HCT116 (cell line): Measurements from ENCODE around the gene LGALS9. TPM values are rescaled to one million over a fixed set of nuclear protein-coding genes. Genes with fewer than 3 reads are reported as not detected.

Experiments
- ATAC-seq: fragments of 200-7000 bp; cut with Tn5 transposase; 2 replicates; pipeline ENCODE4 v1.9.1; 2020; ENCODE audit warnings: mild to moderate bottlenecking, moderate library complexity
- BruUV-seq: library from RNA; stranded (reverse); fragments of 400-500 nt; replicated peaks from 2 replicates; lab custom pipeline; 2021; lab: Mats Ljungman, UMichigan
- CTCF ChIA-PET: fragments of 300-600 bp; sonication (Branson Sonifier 250); formaldehyde crosslinking; loops from one replicate; lab custom pipeline; 2021; ENCODE audit warnings: antibody characterized with exemption; lab: Charles Lee
- POLR2A ChIA-PET: fragments of 300-600, 350-600 bp; sonication (Branson Sonifier 250); formaldehyde crosslinking; loops from one replicate; lab custom pipeline; 2021; ENCODE audit warnings: antibody characterized with exemption; lab: Charles Lee
- RAD21 ChIA-PET, 2 experiments: fragments of 300-600 bp; sonication (Branson Sonifier 250); formaldehyde crosslinking; loops; one replicate each; lab custom pipeline; 2023; ENCODE audit warnings: low total read pairs in 2 of 2; ENCODE audit not compliant: uncharacterized antibody in 2 of 2, unreplicated experiment in 2 of 2, low non-redundant PET in 1 of 2; lab: Charles Lee
- DNase-seq: peaks from one replicate; pipeline ENCODE4 v3.0.0-alpha.2; 2010; ENCODE audit warnings: low read depth, low spot score
- H2AFZ ChIP-seq: fragments of 200-600 bp; shearing (Covaris generic), sonication (generic); 2 replicates; pipeline ENCODE4 v1.6.1; 2017; ENCODE audit warnings: low read depth, mixed run types, mixed read lengths, antibody characterized with exemption, low read length; ENCODE audit not compliant: poor library complexity, severe bottlenecking
- H3K27ac ChIP-seq: 2 replicates; pipeline ENCODE4 v1.5.1; 2012; ENCODE audit warnings: low read depth, low read length
- H3K27me3 ChIP-seq: fragments of 200-600 bp; sonication (generic); 2 replicates; pipeline ENCODE4 v1.6.1; 2016; ENCODE audit warnings: mixed run types, low read length, mixed read lengths; ENCODE audit not compliant: insufficient read depth
- H3K36me3 ChIP-seq, 2 experiments: fragments of 200-500 bp in 1 of 2; fragments of 200-600 bp in 1 of 2; sonication (Bioruptor generic) in 1 of 2; sonication (generic) in 1 of 2; 2 replicates each; pipeline versions ENCODE4 v1.5.1 to v1.6.1; 2014 to 2016; ENCODE audit warnings: low read length in 2 of 2, inconsistent platforms in 1 of 2, mixed read lengths in 1 of 2, mixed run types in 1 of 2; ENCODE audit not compliant: insufficient read depth in 2 of 2, control insufficient read depth in 1 of 2
- H3K4me1 ChIP-seq, 2 experiments: fragments of 200-600 bp in 1 of 2; sonication (generic) in 1 of 2; 2 replicates each; pipeline versions ENCODE4 v1.5.1 to v1.6.1; 2012 to 2017; ENCODE audit warnings: low read length in 2 of 2, inconsistent platforms in 1 of 2, mild to moderate bottlenecking in 1 of 2, mixed read lengths in 1 of 2, mixed run types in 1 of 2, moderate library complexity in 1 of 2; ENCODE audit not compliant: insufficient read depth in 2 of 2, control insufficient read depth in 1 of 2
- H3K4me2 ChIP-seq: fragments of 200-600 bp; sonication (generic); 2 replicates; pipeline ENCODE4 v1.6.1; 2017; ENCODE audit warnings: mixed run types, low read length, mixed read lengths
- H3K4me3 ChIP-seq, 2 experiments: fragments of 200-600 bp in 1 of 2; sonication (generic) in 1 of 2; replicated peaks in 1 of 2; 2 replicates each; pipeline ENCODE4 v1.5.1; 2011 to 2016; ENCODE audit warnings: low read length in 2 of 2, control low read depth in 1 of 2, low read depth in 1 of 2, mild to moderate bottlenecking in 1 of 2, mixed read lengths in 1 of 2, mixed run types in 1 of 2
- H3K79me2 ChIP-seq: fragments of 200-600 bp; sonication (generic); 2 replicates; pipeline ENCODE4 v1.6.1; 2017; ENCODE audit warnings: mild to moderate bottlenecking, mixed run types, low read length, moderate library complexity, mixed read lengths; ENCODE audit not compliant: insufficient read depth
- H3K9ac ChIP-seq: fragments of 200-600 bp; sonication (generic); 2 replicates; pipeline ENCODE4 v1.6.1; 2016; ENCODE audit warnings: low read length, mixed read lengths
- H3K9me2 ChIP-seq: fragments of 200-600 bp; sonication (generic), shearing (Covaris generic); 2 replicates; pipeline ENCODE4 v1.6.1; 2017; ENCODE audit warnings: mixed run types, mild to moderate bottlenecking, moderate library complexity; ENCODE audit not compliant: insufficient read depth
- H3K9me3 ChIP-seq, 2 experiments: fragments of 200-500 bp in 1 of 2; fragments of 200-600 bp in 1 of 2; sonication (Bioruptor generic) in 1 of 2; sonication (generic) in 1 of 2; 2 replicates each; pipeline ENCODE4 v1.6.1; 2014 to 2017; ENCODE audit warnings: low read length in 2 of 2, mixed read lengths in 2 of 2, inconsistent platforms in 1 of 2, low read depth in 1 of 2, mild to moderate bottlenecking in 1 of 2, mixed run types in 1 of 2, moderate library complexity in 1 of 2; ENCODE audit not compliant: control insufficient read depth in 1 of 2, insufficient read depth in 1 of 2
- H4K20me1 ChIP-seq: fragments of 200-600 bp; sonication (generic), shearing (Covaris generic); 2 replicates; pipeline ENCODE4 v1.6.1; 2017; ENCODE audit warnings: mixed run types, mild to moderate bottlenecking, moderate library complexity; ENCODE audit not compliant: insufficient read depth
- CTCF ChIP-seq, 3 experiments: fragments of 200-600 bp in 1 of 3; sonication (generic) in 1 of 3; IDR thresholded peaks in 2 of 3; conservative IDR thresholded peaks in 1 of 3; 2 replicates each; pipeline ENCODE4 v1.5.1; 2012 to 2017; ENCODE audit warnings: low read depth in 2 of 3, low read length in 2 of 3, antibody characterized with exemption in 1 of 3, borderline replicate concordance in 1 of 3, control low read depth in 1 of 3, mild to moderate bottlenecking in 1 of 3, mixed read lengths in 1 of 3, mixed run types in 1 of 3, moderate library complexity in 1 of 3; ENCODE audit not compliant: insufficient read depth in 1 of 3
- EGR1 ChIP-seq: IDR thresholded peaks from 2 replicates; pipeline ENCODE4 v1.6.1; 2012; ENCODE audit warnings: low read depth
- ELF1 ChIP-seq: IDR thresholded peaks from 2 replicates; pipeline ENCODE4 v1.6.1; 2012; ENCODE audit warnings: low read depth, borderline replicate concordance
- MAX ChIP-seq: IDR thresholded peaks from 2 replicates; pipeline ENCODE4 v1.6.1; 2012
- POLR2A ChIP-seq: IDR thresholded peaks from 2 replicates; pipeline ENCODE4 v1.7.0; 2011; ENCODE audit warnings: borderline replicate concordance; ENCODE audit not compliant: insufficient read depth, insufficient read length; ENCODE audit errors: extremely low read depth
- TCF7L2 ChIP-seq: IDR thresholded peaks from 2 replicates; pipeline ENCODE4 v1.7.0; 2011; ENCODE audit warnings: borderline replicate concordance, inconsistent platforms; ENCODE audit not compliant: insufficient read depth, insufficient read length; ENCODE audit errors: extremely low read depth
- intact Hi-C: fragments of 100-400 bp; cut with micrococcal nuclease; formaldehyde crosslinking; loops from 2 replicates; pipeline ENCODE4 v1.10.0; 2022
- total RNA-seq: library from RNA; stranded (reverse); gene quantifications from one replicate; pipeline ENCODE4 v1.2.1, GENCODE V29; 2021; ENCODE audit not compliant: unreplicated experiment

The LGALS9 gene
- total RNA-seq, 1 experiment from 2014 or later, result 1.9 TPM

GRCh38 chr17:27616414-27616813 is 14.6 kb upstream of the LGALS9 start:
- no peak for DNase-seq
- Histone ChIP-seq H3K9me3 (no peaks in the 10 kb centered on the region), H3K4me2 (no peak overlapping the region), H4K20me1 (no peaks in the 10 kb centered on the region)
- intact Hi-C loops, result no loop called here
- TF ChIP-seq ELF1, result no peak
- TF ChIP-seq EGR1, result no peak
- no peak for TF ChIP-seq POLR2A
- no peak for TF ChIP-seq CTCF (IDR thresholded peaks at IDR 0.05 in 2 of 3, conservative IDR thresholded peaks at IDR 0.05 in 1 of 3; ENCODE audit: borderline replicate concordance in 1 of 3, insufficient read depth in 1 of 3, low read depth in 2 of 3, low read length in 2 of 3)
- TF ChIP-seq MAX, result no peak
- TF ChIP-seq, all 23 proteins: peak for 0
- RAD21 ChIA-PET, result no interaction called here
- no peaks in the 10 kb centered on the region for H3K9me2 ChIP-seq
- POLR2A ChIA-PET, result no interaction called here
- no peaks in the 10 kb centered on the region for H3K4me1 ChIP-seq
- peaks cover 0 to 4% of the 10 kb centered on the region in 2 experiments; a peak in 2 of 4 replicates for H3K36me3 ChIP-seq
- H3K79me2 ChIP-seq, result no peaks in the 10 kb centered on the region
- H3K27ac ChIP-seq, result no peak overlapping the region
- no peak overlapping the region for H3K9ac ChIP-seq
- CTCF ChIA-PET, result no interaction called here
- H3K4me3 ChIP-seq, result no peak overlapping the region
- H3K27me3 ChIP-seq, result no peaks in the 10 kb centered on the region
- no peak overlapping the region for H2AFZ ChIP-seq
- BruUV-seq, result no TSS peak
- no peak for ATAC-seq

- no peak overlapping the region for H2AFZ ChIP-seq
- POLR2A ChIA-PET, result no interaction called here
- H3K27me3 ChIP-seq, result no peaks in the 10 kb centered on the region
- H3K4me3 ChIP-seq, result no peak overlapping the region
- ATAC-seq (no peak), DNase-seq (no peak)
- H3K36me3 ChIP-seq, result peaks cover 0 to 4% of the 10 kb centered on the region in 2 experiments; a peak in 2 of 4 replicates
- no peak overlapping the region for H3K27ac ChIP-seq
- intact Hi-C loops, result no loop called here
- no peaks in the 10 kb centered on the region for H3K9me2 ChIP-seq
- no peak overlapping the region for H3K4me2 ChIP-seq
- H3K79me2 ChIP-seq, result no peaks in the 10 kb centered on the region
- no peaks in the 10 kb centered on the region for H4K20me1 ChIP-seq
- no peaks in the 10 kb centered on the region for H3K4me1 ChIP-seq
- RAD21 ChIA-PET, result no interaction called here
- CTCF ChIA-PET, result no interaction called here
- H3K9ac ChIP-seq, result no peak overlapping the region
- no peak for TF ChIP-seq TCF7L2
- H3K9me3 ChIP-seq, result no peaks in the 10 kb centered on the region
- no TSS peak for BruUV-seq
These were observed 12.6 kb upstream of the LGALS9 start for GRCh38 chr17:27618417-27618816.
